ENCODE data around the gene ZNF70. TPM values are rescaled to one million over a fixed set of nuclear protein-coding genes. Genes with fewer than 3 reads are reported as not detected.

The ZNF70 gene
- polyA plus RNA-seq, 1 of the 3 experiments (the other 2 are of a cell fraction): 0.77 TPM

DNA sequence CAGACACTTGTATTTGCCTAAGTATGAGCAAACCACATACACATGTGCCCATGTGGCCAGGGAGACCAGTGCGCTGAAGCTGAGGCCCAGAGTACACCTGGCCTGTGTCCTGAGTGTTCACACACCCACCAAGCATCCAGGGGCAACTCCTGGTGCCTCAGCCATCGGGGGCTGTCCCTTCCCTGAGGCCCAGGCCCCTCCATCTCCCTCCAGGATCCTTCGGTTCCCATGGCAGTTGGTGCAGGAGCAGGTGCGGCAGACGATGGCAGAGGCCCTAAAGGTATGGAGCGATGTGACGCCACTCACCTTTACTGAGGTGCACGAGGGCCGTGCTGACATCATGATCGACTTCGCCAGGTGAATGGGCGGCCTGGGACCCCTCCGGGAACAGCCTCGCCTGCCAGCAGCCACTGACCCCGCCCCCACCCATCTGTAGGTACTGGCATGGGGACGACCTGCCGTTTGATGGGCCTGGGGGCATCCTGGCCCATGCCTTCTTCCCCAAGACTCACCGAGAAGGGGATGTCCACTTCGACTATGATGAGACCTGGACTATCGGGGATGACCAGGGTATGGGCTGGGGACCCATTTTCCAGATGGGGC is 29.3 kb upstream of the ZNF70 start:
- ChIA-PET CTCF (interaction anchor here (2.7 kb wide), 1 partner anchor 69 kb away, joined by 10 read pairs; no protein-coding TSS in a partner anchor), POLR2A (no interaction called here)

DNA sequence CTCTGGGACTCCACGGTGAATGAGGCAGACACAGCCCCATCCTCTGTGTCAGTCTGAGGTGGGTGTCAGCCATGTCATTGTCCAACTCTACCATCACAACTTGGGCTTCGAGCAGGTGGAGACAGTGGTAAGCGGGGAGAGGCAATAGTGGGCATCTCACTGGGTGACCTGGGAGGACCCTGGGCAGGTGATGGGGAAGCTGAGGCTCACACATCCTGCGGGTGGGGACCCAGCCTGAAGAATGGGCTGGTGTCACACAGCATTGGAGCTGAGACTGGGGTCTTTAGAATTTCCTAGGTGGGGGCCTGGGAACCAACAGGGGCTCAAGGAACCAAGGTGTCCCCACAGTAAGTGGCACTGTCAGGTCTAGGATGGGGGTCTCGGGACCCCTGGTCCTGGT is 28.8 kb upstream of the ZNF70 start:
- Histone ChIP-seq H3K4me2 (no peak overlapping the region), H2AFZ (ENCODE audit: low read depth) (no peak overlapping the region), H4K20me1 (ENCODE audit: insufficient read depth) (no peaks in the 10 kb centered on the region), H3K27ac (ENCODE audit: low read depth in 2 of 2, low read length in 1 of 2) (no peak overlapping the region), H3K79me2 (ENCODE audit: insufficient read depth) (no peaks in the 10 kb centered on the region), H3K27me3 (ENCODE audit: insufficient read depth) (no peaks in the 10 kb centered on the region), H3K4me1 (ENCODE audit: control insufficient read depth in 1 of 2, insufficient read depth in 2 of 2, low read depth in 1 of 2, low read length in 1 of 2) (peaks cover 0 to 22% of the 10 kb centered on the region in 2 experiments; a peak in 2 of 4 replicates), H3K9me3 (no peaks in the 10 kb centered on the region), H3K9ac (no peak overlapping the region), H3K36me3 (replicated peaks in 1 of 2; ENCODE audit: control insufficient read depth in 1 of 2, insufficient read depth in 2 of 2, low read length in 1 of 2) (peaks cover 0 to 3% of the 10 kb centered on the region in 2 experiments), H3K4me3 (ENCODE audit: low read depth in 2 of 2, low read length in 1 of 2) (no peak overlapping the region), H3K9me2 (no peaks in the 10 kb centered on the region), H3F3A (replicated peaks; ENCODE audit: insufficient read depth) (peaks cover 14% of the 10 kb centered on the region)
- POLR2A ChIA-PET: no interaction called here
- CTCF ChIA-PET: interaction anchor here (1.1 to 2.7 kb wide), 2 partner anchors 11 to 70 kb away, joined by 3 to 10 read pairs; no protein-coding TSS in a partner anchor
- TF ChIP-seq, protein P1, sequence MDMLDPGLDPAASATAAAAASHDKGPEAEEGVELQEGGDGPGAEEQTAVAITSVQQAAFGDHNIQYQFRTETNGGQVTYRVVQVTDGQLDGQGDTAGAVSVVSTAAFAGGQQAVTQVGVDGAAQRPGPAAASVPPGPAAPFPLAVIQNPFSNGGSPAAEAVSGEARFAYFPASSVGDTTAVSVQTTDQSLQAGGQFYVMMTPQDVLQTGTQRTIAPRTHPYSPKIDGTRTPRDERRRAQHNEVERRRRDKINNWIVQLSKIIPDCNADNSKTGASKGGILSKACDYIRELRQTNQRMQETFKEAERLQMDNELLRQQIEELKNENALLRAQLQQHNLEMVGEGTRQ (IDR thresholded peaks at IDR 0.05; ENCODE audit: borderline replicate concordance, low read depth, low read length): no peak
- TF ChIP-seq, protein P2, sequence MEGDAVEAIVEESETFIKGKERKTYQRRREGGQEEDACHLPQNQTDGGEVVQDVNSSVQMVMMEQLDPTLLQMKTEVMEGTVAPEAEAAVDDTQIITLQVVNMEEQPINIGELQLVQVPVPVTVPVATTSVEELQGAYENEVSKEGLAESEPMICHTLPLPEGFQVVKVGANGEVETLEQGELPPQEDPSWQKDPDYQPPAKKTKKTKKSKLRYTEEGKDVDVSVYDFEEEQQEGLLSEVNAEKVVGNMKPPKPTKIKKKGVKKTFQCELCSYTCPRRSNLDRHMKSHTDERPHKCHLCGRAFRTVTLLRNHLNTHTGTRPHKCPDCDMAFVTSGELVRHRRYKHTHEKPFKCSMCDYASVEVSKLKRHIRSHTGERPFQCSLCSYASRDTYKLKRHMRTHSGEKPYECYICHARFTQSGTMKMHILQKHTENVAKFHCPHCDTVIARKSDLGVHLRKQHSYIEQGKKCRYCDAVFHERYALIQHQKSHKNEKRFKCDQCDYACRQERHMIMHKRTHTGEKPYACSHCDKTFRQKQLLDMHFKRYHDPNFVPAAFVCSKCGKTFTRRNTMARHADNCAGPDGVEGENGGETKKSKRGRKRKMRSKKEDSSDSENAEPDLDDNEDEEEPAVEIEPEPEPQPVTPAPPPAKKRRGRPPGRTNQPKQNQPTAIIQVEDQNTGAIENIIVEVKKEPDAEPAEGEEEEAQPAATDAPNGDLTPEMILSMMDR (IDR thresholded peaks at IDR 0.05): no peak
- TF ChIP-seq, protein P3, sequence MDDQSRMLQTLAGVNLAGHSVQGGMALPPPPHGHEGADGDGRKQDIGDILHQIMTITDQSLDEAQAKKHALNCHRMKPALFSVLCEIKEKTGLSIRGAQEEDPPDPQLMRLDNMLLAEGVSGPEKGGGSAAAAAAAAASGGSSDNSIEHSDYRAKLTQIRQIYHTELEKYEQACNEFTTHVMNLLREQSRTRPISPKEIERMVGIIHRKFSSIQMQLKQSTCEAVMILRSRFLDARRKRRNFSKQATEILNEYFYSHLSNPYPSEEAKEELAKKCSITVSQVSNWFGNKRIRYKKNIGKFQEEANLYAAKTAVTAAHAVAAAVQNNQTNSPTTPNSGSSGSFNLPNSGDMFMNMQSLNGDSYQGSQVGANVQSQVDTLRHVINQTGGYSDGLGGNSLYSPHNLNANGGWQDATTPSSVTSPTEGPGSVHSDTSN (IDR thresholded peaks at IDR 0.05): no peak
- no peak for TF ChIP-seq RFX5 (IDR thresholded peaks at IDR 0.05; ENCODE audit: low read length)
- 91% methylated on average over 4 of the region's 5 CpGs for WGBS (ENCODE audit: low lambda C conversion rate)
- no peak for DNase-seq

More for the DNA sequence above, 29.3 kb upstream of the ZNF70 start:
- Histone ChIP-seq H3K4me3 (ENCODE audit: low read depth in 2 of 2, low read length in 1 of 2) (no peak overlapping the region), H3K36me3 (replicated peaks in 1 of 2; ENCODE audit: control insufficient read depth in 1 of 2, insufficient read depth in 2 of 2, low read length in 1 of 2) (peaks cover 0 to 3% of the 10 kb centered on the region in 2 experiments), H3K4me1 (ENCODE audit: control insufficient read depth in 1 of 2, insufficient read depth in 2 of 2, low read depth in 1 of 2, low read length in 1 of 2) (peaks cover 0 to 19% of the 10 kb centered on the region in 2 experiments; a peak in 1 of 4 replicates), H3K9ac (no peak overlapping the region), H3K79me2 (ENCODE audit: insufficient read depth) (no peaks in the 10 kb centered on the region), H3K9me2 (no peaks in the 10 kb centered on the region), H3K27me3 (ENCODE audit: insufficient read depth) (no peaks in the 10 kb centered on the region), H4K20me1 (ENCODE audit: insufficient read depth) (no peaks in the 10 kb centered on the region), H3K27ac (ENCODE audit: low read depth in 2 of 2, low read length in 1 of 2) (no peak overlapping the region), H2AFZ (ENCODE audit: low read depth) (no peak overlapping the region), H3K4me2 (no peak overlapping the region), H3K9me3 (no peaks in the 10 kb centered on the region), H3F3A (replicated peaks; ENCODE audit: insufficient read depth) (peaks cover 13% of the 10 kb centered on the region)
- 81% methylated on average over 7 of the region's 20 CpGs for WGBS (ENCODE audit: low lambda C conversion rate)
- DNase-seq: no peak
- TF ChIP-seq FOXM1 (IDR thresholded peaks at IDR 0.05; ENCODE audit: low read depth) (no peak), CHD2 (IDR thresholded peaks at IDR 0.05; ENCODE audit: low read length, partially characterized antibody) (no peak), TEAD4 (IDR thresholded peaks at IDR 0.05; ENCODE audit: borderline replicate concordance, insufficient read depth) (no peak), RFX5 (IDR thresholded peaks at IDR 0.05; ENCODE audit: low read length) (no peak), EP300 (IDR thresholded peaks at IDR 0.05; ENCODE audit: borderline replicate concordance in 1 of 2, low read depth in 1 of 2, low read length in 1 of 2) (no peak)
- TF ChIP-seq, protein P4, sequence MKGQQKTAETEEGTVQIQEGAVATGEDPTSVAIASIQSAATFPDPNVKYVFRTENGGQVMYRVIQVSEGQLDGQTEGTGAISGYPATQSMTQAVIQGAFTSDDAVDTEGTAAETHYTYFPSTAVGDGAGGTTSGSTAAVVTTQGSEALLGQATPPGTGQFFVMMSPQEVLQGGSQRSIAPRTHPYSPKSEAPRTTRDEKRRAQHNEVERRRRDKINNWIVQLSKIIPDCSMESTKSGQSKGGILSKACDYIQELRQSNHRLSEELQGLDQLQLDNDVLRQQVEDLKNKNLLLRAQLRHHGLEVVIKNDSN (IDR thresholded peaks at IDR 0.05; ENCODE audit: borderline replicate concordance, low read depth): no peak
- TF ChIP-seq, protein P2 (IDR thresholded peaks at IDR 0.05): no peak
